Thoracic aorta (tissue), 2 donors: ENCODE measurements around the gene TUNAR. TPM values are rescaled to one million over a fixed set of nuclear protein-coding genes. Genes with fewer than 3 reads are reported as not detected.

Experiments
- ATAC-seq: fragments of 150-250 bp; one replicate; pipeline ENCODE4 v1.8.0; 2017; ENCODE audit warnings: low read depth; ENCODE audit not compliant: insufficient number of reproducible peaks, low FRiP score
- DNase-seq: peaks from one replicate; pipeline ENCODE4 v3.0.0-alpha.2; 2020; ENCODE audit warnings: low spot score
- H3K27ac ChIP-seq, 2 donors: fragments of 200-600 bp; sonication (generic); 1 replicate in 1 of 2; 2 replicates in 1 of 2; pipeline ENCODE4 v1.5.1; 2016; ENCODE audit warnings: mild to moderate bottlenecking in 2 of 2, moderate library complexity in 2 of 2
- H3K27me3 ChIP-seq: fragments of 200-600 bp; sonication (generic); replicated peaks from 2 replicates; pipeline ENCODE4 v1.6.0; 2016; ENCODE audit warnings: mild to moderate bottlenecking; ENCODE audit not compliant: insufficient read depth
- H3K36me3 ChIP-seq: fragments of 200-600 bp; sonication (generic); one replicate; pipeline ENCODE4 v1.5.1; 2016
- H3K4me1 ChIP-seq, 2 donors: fragments of 200-600 bp; sonication (generic); 1 replicate in 1 of 2; 2 replicates in 1 of 2; pipeline versions ENCODE4 v1.5.1 to v1.6.0; 2016; ENCODE audit warnings: low read depth in 2 of 2, mild to moderate bottlenecking in 1 of 2; ENCODE audit not compliant: control insufficient read depth in 1 of 2
- H3K4me3 ChIP-seq: fragments of 200-600 bp; sonication (generic); 2 replicates; pipeline ENCODE4 v1.5.1; 2016; ENCODE audit warnings: mild to moderate bottlenecking
- H3K9me3 ChIP-seq: fragments of 200-600 bp; sonication (generic); 2 replicates; pipeline ENCODE4 v1.5.1; 2016
- total RNA-seq, 2 donors: library from RNA; depleted of rRNA; stranded (reverse); fragments of >200 nt; gene quantifications; one replicate each; pipeline versions ENCODE4 v1.1.0 to v1.2.3, GENCODE V29; 2016
- TF ChIP-seq, protein P1 (sequence below): fragments of 200-600 bp; sonication (generic); IDR thresholded peaks from one replicate; pipeline ENCODE4 v1.5.1; 2019; ENCODE audit warnings: antibody characterized with exemption

The TUNAR gene
- total RNA-seq, 2 donors from 2014 or later: not detected

DNA sequence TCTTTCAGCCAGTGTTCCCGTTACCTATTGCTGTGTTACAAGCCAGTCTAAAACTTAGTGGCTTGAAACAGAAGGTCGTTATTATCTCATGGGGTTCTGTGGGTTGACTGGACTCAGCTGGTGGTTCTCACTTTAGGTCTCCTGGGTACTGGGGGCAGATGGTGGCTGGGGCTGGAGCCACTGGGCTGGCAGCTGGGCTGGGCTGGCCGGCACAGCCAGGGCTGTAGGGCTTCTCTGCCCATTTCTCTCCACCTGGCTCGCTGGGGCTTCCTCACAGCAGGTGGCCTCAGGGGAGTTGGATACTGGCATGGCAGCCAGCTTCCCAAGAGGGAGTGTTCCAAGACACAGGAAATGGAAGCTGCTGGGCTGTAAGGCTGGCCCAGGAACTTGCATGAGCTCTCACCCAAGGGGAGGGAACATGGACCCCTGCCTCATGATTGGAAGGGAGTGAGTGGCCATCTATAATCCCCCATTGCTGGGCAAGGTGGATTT lies 27.0 kb downstream of the TUNAR start:
- H3K27ac ChIP-seq: no peak overlapping the region
- ATAC-seq (no peak), DNase-seq (no peak)
- no peaks in the 10 kb centered on the region for H3K36me3 ChIP-seq
- H3K27me3 ChIP-seq: no peaks in the 10 kb centered on the region
- H3K4me3 ChIP-seq: no peak overlapping the region
- peaks cover 0 to 14% of the 10 kb centered on the region in 2 donors for H3K4me1 ChIP-seq
- TF ChIP-seq, protein P1, sequence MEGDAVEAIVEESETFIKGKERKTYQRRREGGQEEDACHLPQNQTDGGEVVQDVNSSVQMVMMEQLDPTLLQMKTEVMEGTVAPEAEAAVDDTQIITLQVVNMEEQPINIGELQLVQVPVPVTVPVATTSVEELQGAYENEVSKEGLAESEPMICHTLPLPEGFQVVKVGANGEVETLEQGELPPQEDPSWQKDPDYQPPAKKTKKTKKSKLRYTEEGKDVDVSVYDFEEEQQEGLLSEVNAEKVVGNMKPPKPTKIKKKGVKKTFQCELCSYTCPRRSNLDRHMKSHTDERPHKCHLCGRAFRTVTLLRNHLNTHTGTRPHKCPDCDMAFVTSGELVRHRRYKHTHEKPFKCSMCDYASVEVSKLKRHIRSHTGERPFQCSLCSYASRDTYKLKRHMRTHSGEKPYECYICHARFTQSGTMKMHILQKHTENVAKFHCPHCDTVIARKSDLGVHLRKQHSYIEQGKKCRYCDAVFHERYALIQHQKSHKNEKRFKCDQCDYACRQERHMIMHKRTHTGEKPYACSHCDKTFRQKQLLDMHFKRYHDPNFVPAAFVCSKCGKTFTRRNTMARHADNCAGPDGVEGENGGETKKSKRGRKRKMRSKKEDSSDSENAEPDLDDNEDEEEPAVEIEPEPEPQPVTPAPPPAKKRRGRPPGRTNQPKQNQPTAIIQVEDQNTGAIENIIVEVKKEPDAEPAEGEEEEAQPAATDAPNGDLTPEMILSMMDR: no peak
- no peaks in the 10 kb centered on the region for H3K9me3 ChIP-seq

DNA sequence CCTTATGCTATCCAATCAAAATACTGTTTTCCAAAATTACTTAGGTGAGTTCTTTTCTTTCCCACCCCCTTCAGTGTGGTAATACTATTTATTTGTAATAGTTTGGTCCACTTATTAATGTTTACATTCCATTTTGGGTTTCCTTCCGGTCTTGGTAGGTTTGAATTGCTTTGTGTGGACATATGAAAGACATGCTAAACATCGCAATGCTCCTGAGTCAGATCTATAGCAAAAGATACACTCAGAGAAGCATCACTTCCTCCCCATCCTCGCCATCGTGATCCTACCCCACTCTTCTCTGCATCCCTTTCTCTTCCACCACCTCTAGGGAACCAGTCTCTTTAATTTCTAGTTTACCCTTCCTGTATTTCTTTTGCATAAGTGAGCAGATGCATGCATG lies 30.0 kb downstream of the TUNAR start:
- no peak for ATAC-seq
- no peak overlapping the region for H3K4me3 ChIP-seq
- TF ChIP-seq, protein P1: no peak

DNA sequence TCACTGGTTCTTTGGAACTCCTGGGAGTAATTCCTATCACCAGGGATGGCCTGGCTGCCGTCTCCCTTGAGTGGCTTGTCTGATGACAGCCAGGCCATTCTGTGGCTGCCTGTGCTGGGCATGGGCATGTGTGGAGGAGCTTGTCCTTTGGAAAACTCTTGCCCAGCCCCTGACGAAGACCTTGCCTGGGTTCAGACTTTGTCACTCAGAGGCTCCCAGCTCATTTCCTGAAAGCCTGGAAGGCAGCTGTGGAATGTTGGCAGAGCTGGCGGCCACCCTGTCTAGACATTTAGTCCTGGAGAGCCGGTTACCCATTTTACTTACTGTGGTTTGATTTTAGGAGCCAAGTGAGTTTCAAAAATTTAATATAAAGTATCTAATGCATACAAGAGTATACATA lies 34.0 kb downstream of the TUNAR start:
- Histone ChIP-seq H3K27ac (no peak overlapping the region), H3K4me1 (peaks cover 0 to 4% of the 10 kb centered on the region in 2 donors), H3K27me3 (no peaks in the 10 kb centered on the region), H3K36me3 (no peaks in the 10 kb centered on the region), H3K9me3 (no peaks in the 10 kb centered on the region), H3K4me3 (no peak overlapping the region)
- ATAC-seq (no peak), DNase-seq (no peak)
- TF ChIP-seq, protein P1: no peak

More for the DNA sequence above, 30.0 kb downstream of the TUNAR start:
- no peak for DNase-seq
- H3K27ac ChIP-seq: no peak overlapping the region
- H3K27me3 ChIP-seq: no peaks in the 10 kb centered on the region
- no peaks in the 10 kb centered on the region for H3K9me3 ChIP-seq
- no peaks in the 10 kb centered on the region for H3K36me3 ChIP-seq
- H3K4me1 ChIP-seq: peaks cover 0 to 4% of the 10 kb centered on the region in 2 donors

DNA sequence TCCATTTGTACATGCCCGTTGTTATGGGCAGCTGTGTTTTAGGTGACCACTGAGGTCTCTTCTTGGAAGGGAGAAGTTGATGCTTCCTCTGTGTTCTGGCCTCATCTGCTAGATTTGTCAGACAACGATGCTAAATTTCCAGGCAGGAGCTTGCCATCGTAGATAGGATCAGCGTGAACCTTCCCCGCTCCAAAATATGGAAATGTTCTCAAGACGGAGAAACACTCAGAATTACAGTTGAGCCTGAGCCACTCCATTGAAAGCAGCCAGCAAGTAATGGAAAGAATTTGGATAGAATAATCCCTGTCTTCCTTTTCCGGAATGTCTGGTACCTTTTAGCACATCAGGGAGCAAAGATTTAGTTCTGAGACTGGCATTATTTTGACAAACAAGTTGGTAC lies 34.8 kb downstream of the TUNAR start:
- no peak overlapping the region for H3K4me3 ChIP-seq
- TF ChIP-seq, protein P1: no peak
- H3K27ac ChIP-seq: no peak overlapping the region
- DNase-seq (no peak), ATAC-seq (no peak)
- H3K9me3 ChIP-seq: no peaks in the 10 kb centered on the region
- peaks cover 0 to 4% of the 10 kb centered on the region in 2 donors for H3K4me1 ChIP-seq
- no peaks in the 10 kb centered on the region for H3K36me3 ChIP-seq
- H3K27me3 ChIP-seq: no peaks in the 10 kb centered on the region

DNA sequence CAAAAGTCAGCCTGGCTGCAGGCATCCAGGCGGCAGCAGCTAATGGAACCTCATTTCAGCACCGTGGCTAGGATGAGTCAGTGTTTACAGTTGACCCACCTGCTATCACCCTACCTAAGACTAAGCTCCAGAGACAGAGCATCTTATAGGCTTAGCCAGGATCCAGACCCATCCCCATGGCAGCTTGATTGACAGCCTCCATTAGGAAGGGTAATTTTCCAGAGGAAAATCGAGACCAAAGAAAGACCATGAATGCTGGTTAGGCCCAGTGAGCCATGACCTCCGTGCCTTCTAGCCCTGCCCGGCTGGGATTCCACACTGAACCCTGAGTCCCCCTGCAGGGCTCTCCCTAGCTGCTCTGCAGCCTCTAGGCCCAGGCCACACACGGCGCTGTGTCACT lies 38.7 kb downstream of the TUNAR start:
- Histone ChIP-seq H3K27me3 (no peaks in the 10 kb centered on the region), H3K9me3 (no peaks in the 10 kb centered on the region), H3K4me3 (no peak overlapping the region), H3K36me3 (no peaks in the 10 kb centered on the region), H3K4me1 (peaks cover 0 to 4% of the 10 kb centered on the region in 2 donors), H3K27ac (no peak overlapping the region)
- TF ChIP-seq, protein P1: no peak
- ATAC-seq: no peak
- no peak for DNase-seq
